Measurements from ENCODE around the gene IP6K3.
A peak's percentile ranks its signal among the peaks of the same experiment; 100 is the strongest.

The IP6K3 gene

GRCh38 chr6:33744001-33744848 lies 2.5 kb downstream of the IP6K3 start:
- FAIRE-seq = peak; percentile 97
- peak; percentile 89 for DNase-seq (ENCODE audit: insufficient read length, low spot score)

GRCh38 chr6:33742837-33743236 lies 3.9 kb downstream of the IP6K3 start:
- DNase-seq (ENCODE audit: insufficient read length, low spot score) (no peak), FAIRE-seq (no peak)

GRCh38 chr6:33742092-33742491 lies 4.6 kb downstream of the IP6K3 start:
- DNase-seq (ENCODE audit: insufficient read length, low spot score) (no peak), FAIRE-seq (no peak)

GRCh38 chr6:33740794-33741193 lies 5.9 kb downstream of the IP6K3 start:
- FAIRE-seq (peak; percentile 55), DNase-seq (ENCODE audit: insufficient read length, low spot score) (no peak)

GRCh38 chr6:33740204-33740608 lies 6.5 kb downstream of the IP6K3 start:
- DNase-seq (ENCODE audit: insufficient read length, low spot score) (no peak), FAIRE-seq (no peak)

- no peak for DNase-seq (ENCODE audit: insufficient read length, low spot score)
- no peak for FAIRE-seq
Observed at GRCh38 chr6:33739571-33739970, 7.1 kb downstream of the IP6K3 start.

- DNase-seq (ENCODE audit: insufficient read length, low spot score) = no peak
- no peak for FAIRE-seq
Observed at GRCh38 chr6:33738879-33739278, 7.8 kb downstream of the IP6K3 start.

- no peak for FAIRE-seq
Observed at GRCh38 chr6:33738153-33738552, 8.6 kb downstream of the IP6K3 start.

GRCh38 chr6:33737267-33738026 lies 9.3 kb downstream of the IP6K3 start:
- no peak for FAIRE-seq

More at GRCh38 chr6:33738153-33738552, 8.6 kb downstream of the IP6K3 start:
- no peak for DNase-seq (ENCODE audit: insufficient read length, low spot score)

GRCh38 chr6:33735216-33735615 lies 11.5 kb downstream of the IP6K3 start:
- FAIRE-seq = no peak
- DNase-seq (ENCODE audit: insufficient read length, low spot score) = no peak

More at GRCh38 chr6:33737267-33738026, 9.3 kb downstream of the IP6K3 start:
- no peak for DNase-seq (ENCODE audit: insufficient read length, low spot score)

- FAIRE-seq (no peak), DNase-seq (ENCODE audit: insufficient read length, low spot score) (no peak)
Observed at GRCh38 chr6:33733709-33734007, 13.0 kb downstream of the IP6K3 start.

- DNase-seq (ENCODE audit: insufficient read length, low spot score) = no peak
- no peak for FAIRE-seq
Observed at GRCh38 chr6:33732817-33733708, 13.6 kb downstream of the IP6K3 start.

GRCh38 chr6:33732385-33732784 lies 14.3 kb downstream of the IP6K3 start:
- FAIRE-seq (no peak), DNase-seq (ENCODE audit: insufficient read length, low spot score) (no peak)

GRCh38 chr6:33731751-33732282 lies 14.9 kb downstream of the IP6K3 start:
- FAIRE-seq (peak; percentile 23), DNase-seq (ENCODE audit: insufficient read length, low spot score) (no peak)

- DNase-seq (ENCODE audit: insufficient read length, low spot score) (no peak), FAIRE-seq (no peak)
Observed at GRCh38 chr6:33731035-33731434, 15.7 kb downstream of the IP6K3 start.

GRCh38 chr6:33730611-33731010 lies 16.1 kb downstream of the IP6K3 start:
- FAIRE-seq = no peak

GRCh38 chr6:33729059-33729458 lies 17.6 kb downstream of the IP6K3 start:
- FAIRE-seq = no peak
- DNase-seq (ENCODE audit: insufficient read length, low spot score) = no peak

More at GRCh38 chr6:33730611-33731010, 16.1 kb downstream of the IP6K3 start:
- no peak for DNase-seq (ENCODE audit: insufficient read length, low spot score)

- FAIRE-seq (no peak), DNase-seq (ENCODE audit: insufficient read length, low spot score) (no peak)
Observed at GRCh38 chr6:33728438-33728837, 18.3 kb downstream of the IP6K3 start.

- FAIRE-seq = no peak
- no peak for DNase-seq (ENCODE audit: insufficient read length, low spot score)
Observed at GRCh38 chr6:33727932-33728331, 18.8 kb downstream of the IP6K3 start.

- DNase-seq (ENCODE audit: insufficient read length, low spot score) (no peak), FAIRE-seq (no peak)
Observed at GRCh38 chr6:33727126-33727525, 19.6 kb downstream of the IP6K3 start.

- FAIRE-seq (no peak), DNase-seq (ENCODE audit: insufficient read length, low spot score) (no peak)
Observed at GRCh38 chr6:33726696-33727095, 20.0 kb downstream of the IP6K3 start.

Data from HTR-8/SVneo (cell line).